Stimulated activated CD4-positive, alpha-beta T cell treated with anti-CD3 and anti-CD28 coated beads, Interleukin-1b, Interleukin-23, amount 100 ng/mL, for 48 hours (primary cell): Measurements from ENCODE around the gene MOCOS.
"Not testable (repeated sequence)": the region's sequence is repeated elsewhere in the genome, so short reads cannot be mapped to it uniquely, and the experiment has no call there.

Experiments
- DNase-seq: peaks from one replicate; pipeline ENCODE4 v3.0.0-alpha.2; 2020

Gene MOCOS

DNA sequence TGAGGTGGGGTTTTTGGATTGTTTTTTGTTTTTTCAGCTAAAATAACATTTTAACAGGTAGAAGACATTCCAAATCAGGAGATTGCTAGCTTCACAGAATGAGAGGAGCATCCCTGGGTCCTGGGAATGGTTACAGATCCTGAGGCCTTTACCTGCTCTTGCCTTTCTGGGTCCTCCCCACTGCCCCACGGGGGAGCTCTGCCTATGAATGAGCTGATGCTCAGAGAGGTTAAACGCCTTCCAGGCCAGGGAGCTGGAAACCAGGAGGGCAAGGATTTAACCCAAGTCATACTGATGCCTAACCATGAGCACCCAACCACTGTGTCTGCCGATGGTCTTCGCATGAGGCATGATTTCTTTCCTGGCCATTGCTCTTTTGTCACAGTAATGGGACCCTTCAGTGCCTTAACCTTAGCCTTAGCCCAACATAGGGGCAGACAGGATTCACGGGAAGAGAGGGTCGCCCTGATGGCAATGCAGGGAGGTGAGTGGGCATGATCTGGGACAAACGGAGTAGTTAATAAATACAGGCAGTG, 16.1 kb downstream of the MOCOS start:
- DNase-seq: no peak

DNA sequence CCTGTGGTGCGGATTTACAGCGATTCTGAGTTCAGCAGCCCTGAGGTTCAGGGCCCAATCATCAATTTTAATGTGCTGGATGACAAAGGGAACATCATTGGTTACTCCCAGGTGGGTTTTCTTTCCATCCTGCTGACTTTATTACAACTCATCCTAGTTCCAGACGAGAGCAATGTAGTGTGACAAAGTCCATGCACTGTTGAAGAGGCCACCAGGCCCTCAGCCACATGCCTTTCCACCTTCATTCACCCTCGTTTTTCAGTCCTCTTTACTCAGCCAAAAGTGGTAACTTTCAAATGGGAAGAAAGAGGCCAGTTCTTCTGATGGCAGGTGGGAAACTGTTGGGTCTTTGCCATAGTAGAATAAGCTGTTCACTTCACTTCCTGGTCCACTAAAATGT, 17.9 kb downstream of the MOCOS start:
- no peak for DNase-seq

DNA sequence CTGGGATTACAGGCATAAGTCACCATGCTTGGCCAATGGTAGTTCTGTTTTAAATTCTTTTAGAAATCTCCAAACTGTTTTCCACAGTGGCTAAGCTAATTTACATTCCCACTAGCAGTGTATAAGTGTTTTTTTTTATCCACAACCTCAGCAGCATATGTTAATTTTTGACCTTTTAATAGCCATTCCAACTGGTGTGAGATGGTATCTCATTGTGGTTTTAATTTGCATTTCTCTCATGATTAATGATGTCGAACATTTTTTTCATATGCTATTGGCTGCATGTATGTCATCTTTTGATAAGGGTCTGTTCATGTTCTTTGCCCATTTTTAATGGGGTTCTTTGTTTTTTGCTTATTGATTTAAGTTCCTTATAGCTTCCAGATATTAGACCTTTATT, 20.0 kb downstream of the MOCOS start:
- DNase-seq: no peak

GRCh38 chr18:36207969-36208368, 20.7 kb downstream of the MOCOS start:
- DNase-seq: not testable (repeated sequence)

- no peak for DNase-seq
Measured at GRCh38 chr18:36211612-36212065, 24.3 kb downstream of the MOCOS start.

DNA sequence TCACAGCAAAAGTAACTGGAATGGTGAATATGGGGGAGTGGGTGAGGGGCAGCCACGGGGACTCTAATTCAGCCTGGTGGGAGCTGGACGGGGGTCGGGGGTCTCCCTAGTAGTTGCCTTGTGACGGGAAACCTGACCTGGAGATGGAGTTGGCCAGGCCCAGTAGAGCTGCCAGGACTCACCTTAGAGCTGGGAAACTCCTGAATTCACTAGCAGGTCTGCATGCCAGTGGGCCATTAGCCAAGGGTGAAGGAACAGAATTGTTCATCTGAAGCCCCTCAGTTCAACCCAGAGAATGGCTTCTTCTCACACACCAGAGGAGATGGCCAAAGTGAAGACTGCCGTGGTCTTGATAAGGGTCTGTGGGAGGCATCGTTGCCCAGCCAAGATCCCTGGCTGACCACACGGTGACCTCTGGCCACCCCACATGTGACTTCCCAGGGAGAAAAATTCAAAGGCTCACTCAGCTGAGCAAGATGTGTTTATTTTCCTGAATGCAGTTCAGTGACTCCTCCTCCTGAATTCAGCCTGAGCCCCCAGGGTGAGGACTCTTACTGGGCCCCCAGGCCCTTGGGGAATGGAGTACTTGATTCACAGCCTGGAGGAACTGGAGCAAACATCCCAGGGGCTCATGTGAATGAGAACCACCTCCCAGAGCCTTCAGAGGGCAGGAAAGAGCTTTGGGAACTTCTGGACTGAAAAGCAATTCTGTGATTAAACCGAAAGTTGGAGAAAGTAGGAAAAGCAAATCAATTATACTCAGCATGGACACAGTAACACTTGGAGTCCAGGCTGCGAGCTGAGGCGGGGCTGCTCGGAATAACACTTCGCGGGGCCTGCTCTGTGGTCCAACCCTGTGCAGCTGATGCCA, 25.2 kb downstream of the MOCOS start:
- no peak for DNase-seq

DNA sequence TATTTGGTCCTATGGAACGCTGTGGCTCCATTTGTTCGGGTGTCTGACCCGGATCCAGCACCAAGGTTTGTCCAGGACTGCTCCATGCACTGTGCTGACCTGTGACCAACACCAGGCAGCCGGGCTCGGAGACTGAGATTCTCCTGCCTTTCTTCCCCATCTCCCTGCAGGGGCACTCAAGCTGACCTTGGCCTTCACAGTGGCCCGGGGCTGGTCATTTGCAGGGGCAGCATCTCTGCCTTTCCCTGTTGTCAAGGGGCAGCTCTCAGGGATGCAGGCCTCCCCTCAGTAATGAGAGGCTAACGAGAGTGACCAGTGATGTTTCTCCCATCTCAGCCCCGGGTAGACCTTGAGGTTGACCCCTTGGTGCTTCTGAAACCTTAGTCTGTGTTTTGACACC, 27.5 kb downstream of the MOCOS start:
- DNase-seq: no peak

GRCh38 chr18:36215577-36215976, 28.3 kb downstream of the MOCOS start:
- no peak for DNase-seq

DNA sequence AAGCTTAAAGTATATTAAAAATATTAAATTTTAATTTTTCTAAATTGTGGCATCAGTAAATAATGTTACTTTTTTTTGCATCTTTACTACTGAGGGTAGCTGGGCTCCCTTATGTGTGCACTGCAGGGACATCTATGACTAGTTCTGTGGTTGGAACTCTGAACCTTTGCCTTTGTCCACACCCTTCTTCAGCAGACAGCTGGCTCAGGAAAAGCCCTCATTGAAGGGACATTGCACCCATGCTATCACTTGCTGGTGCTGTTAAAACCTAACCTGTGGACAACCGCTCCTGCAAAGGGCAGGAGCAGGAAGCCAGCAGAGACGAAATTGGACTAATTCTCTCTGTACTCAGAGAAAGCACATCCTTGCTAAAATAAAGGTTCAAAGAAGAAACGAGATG, 30.1 kb downstream of the MOCOS start:
- DNase-seq: no peak

- DNase-seq: no peak
Measured at GRCh38 chr18:36229188-36229587, 41.9 kb downstream of the MOCOS start.

DNA sequence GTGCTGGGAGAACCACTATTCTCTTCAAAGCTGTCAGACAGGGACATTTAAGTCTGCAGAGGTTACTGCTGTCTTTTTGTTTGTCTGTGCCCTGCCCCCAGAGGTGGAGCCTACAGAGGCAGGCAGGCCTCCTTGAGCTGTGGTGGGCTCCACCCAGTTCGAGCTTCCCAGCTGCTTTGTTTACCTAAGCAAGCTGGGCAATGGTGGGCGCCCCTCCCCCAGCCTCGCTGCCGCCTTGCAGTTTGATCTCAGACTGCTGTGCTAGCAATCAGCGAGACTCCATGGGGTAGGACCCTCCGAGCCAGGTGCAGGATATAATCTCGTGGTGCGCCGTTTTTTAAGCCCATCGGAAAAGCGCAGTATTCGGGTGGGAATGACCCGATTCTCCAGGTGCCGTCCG, 53.2 kb downstream of the MOCOS start:
- DNase-seq: not testable (repeated sequence)

- no peak for DNase-seq
Measured at GRCh38 chr18:36241831-36242230, 54.5 kb downstream of the MOCOS start.

DNA sequence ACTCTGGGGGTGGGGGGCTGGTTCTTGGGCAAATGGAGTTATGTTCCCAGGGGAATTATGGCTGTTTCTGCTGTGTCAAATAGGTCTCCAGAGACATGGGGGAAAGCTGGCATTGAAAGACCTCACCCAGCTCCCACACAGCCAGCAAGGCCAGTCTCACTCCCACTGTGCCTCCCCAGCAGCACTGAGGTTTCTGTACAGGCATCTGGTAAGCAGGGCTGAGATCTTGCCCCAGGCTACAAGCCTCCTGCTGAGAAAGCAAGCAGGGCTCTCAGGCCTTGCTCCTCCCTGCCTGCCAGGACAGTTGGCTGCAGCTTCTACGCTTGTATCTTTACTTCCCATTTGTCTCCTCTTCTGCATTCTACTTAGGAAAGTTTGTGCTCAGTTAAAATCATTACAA, 59.7 kb downstream of the MOCOS start:
- DNase-seq: no peak

DNA sequence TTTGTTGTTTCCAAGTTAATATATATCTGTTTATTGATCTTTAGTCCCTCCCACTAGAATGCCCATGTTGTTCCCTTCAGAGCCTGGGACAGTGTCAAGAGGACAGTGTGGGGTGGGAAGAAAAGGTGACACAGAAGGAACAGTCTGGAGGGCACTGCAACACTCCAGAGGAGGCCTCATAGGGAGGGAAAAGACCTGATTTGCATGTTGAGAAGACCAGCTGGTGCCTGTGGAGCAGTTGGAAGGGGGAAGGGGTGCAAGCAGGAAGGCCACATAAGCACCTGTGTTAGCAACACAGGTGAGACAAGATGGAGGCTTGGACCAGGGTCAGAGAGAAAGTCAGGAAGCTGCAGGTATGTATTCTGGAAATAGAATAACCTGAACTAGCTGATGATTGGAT, 62.1 kb downstream of the MOCOS start:
- DNase-seq: no peak

DNA sequence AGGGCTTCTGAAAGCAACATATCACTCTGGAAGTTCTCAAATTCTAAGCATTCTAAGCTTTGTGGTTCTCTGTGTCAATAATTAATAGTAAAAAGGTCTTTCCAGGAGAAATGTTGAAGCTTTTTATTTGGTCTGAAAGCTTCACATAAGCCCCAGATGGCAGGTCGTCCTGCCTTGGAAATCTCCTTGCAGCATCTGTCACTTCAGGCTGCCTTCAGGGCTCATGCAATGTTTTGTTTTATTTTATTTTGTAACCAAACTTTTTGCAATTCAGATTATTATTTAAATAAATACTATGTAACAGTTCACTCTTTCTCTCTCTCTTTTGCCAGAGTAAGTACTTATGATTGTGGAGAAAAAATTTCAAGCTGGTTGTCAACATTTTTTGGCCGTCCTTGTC, 63.5 kb downstream of the MOCOS start:
- no peak for DNase-seq

GRCh38 chr18:36255072-36255698, 67.9 kb downstream of the MOCOS start:
- DNase-seq: no peak

DNA sequence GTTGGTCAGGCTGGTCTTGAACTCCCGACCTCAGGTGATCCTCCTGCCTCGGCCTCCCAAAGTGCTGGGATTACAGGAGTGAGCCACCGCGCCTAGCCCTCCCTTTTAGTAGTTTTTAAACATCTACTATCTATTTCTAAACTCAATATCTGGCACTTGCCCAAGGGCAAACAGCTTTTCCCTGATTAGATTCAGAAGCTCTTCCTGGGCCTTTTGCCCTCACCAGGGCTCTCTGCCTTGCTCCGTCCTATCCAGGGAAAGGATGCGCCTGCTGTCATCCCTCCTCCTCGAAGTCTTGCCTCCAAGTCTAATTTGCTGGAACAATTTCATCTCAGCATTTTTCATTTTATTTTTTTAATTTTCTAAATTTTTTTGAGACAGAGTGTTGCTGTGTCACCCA, 68.8 kb downstream of the MOCOS start:
- DNase-seq: no peak

DNA sequence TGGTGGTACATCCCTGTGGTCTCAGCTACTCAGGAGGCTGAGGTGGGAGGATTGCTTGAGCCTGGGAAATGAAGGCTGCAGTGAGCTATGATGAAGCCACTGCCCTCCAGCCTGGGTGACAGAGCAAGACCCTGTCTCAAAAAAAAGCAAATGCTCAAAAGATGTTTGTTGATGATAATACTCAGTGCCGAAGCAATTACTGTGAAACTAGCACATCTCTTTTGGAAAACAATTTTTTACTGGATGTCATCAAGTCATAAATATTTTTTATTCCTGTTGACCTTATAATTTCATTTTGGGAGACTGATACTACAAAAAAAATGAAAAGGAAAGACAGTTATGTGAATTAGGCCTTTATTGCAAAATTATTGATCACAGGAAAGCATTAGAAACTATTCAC, 75.7 kb downstream of the MOCOS start:
- no peak for DNase-seq

DNA sequence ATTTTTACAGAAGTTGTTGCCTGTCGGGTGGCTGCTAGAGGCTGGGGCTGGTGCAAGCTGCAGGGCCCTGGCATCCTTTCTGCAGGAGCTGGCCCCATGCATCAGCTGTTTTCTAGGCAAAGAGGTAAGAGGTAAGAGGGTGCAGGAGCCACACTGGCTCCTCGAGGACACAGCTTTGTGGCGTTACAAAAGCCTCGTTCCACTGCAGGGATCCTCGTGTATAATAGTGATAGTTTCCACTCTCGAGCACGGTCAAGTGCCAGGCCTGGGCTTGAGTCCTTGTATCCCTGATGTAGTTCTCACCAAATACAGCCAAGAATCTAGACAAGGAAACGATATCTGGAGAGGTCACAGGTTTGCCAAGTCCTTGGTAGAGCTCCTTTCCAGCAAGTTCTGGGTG, 77.0 kb downstream of the MOCOS start:
- DNase-seq: no peak

DNA sequence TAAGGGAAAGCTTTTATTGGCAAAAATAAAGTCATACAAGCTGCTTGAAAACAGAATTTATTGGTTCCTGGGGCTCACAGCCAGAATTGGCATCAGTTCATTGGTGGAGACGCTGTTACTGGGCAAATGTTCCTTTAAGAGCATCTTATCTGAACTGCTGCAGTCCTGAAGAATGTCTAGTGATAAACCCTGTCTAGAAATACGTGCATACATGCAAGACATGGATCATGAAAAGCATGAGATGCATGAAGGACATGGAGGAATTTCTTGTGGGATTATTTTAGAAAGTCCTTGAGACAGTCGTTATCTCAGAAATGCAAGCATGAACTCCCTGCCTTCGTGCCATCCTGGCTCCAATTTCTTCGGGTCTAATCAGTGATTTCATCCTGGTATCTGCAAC, 77.7 kb downstream of the MOCOS start:
- no peak for DNase-seq

GRCh38 chr18:36269157-36269556, 81.9 kb downstream of the MOCOS start:
- DNase-seq: no peak

GRCh38 chr18:36271153-36271552, 83.9 kb downstream of the MOCOS start:
- no peak for DNase-seq

DNA sequence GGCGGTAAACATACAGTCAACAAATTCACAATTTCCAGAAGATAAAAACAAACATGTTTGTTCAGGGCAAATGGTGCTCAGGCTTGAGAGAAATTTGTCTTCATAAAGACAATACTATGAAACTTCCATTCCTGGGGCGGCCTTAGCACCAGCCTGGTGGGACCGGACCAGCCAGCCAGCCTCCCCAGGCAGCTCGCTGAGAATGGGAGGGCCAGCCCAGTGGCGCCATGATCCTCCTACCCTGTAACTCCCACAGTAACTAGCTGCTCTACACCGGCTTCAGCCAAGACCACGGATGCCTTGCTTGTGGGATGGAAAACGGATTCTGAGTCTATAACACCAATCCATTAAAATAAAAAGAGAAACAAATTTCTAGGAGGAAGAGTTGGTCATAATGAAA, 86.0 kb downstream of the MOCOS start:
- no peak for DNase-seq

DNA sequence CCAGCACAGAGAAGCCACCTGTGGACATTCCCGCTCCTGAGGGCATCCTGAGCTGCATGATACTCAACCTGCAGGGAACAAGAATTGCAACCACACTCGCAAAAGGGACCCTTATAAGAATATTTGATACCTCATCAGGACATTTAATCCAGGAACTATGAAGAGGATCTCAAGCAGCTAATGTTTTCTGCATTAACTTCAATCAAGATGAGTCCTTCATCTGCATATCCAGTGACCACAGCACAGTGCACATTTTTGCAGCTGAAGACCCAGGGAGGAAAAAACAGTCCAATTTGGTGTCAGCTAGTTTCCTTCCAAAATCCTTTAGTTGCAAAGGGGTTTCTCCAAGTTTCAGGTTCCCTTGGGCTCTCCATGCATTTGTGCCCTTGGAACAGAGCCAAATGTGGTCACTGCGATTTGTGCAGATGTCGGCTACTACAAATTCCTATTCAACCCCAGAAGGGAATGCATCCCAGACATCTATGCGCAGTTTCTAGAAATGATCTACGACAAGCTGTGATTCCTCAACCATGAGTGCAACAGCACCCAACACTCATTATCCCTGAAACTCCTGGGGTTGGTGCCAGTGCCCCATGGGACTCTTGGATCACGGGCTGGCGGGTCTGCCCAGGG, 86.9 kb downstream of the MOCOS start:
- DNase-seq: no peak
